Measurements from ENCODE around the gene ZDHHC16.

- TF ChIP-seq CTCF (IDR thresholded peaks at IDR 0.05), result no peak
- no peak for TF ChIP-seq POLR2A (IDR thresholded peaks at IDR 0.05)
Observed at GRCh38 chr10:97475936-97476594, 30.1 kb downstream of the ZDHHC16 start.

Data from esophagus squamous epithelium (tissue), 4 donors.